ENCODE data around the gene COL19A1.
"Not testable (repeated sequence)": the region's sequence is repeated elsewhere in the genome, so short reads cannot be mapped to it uniquely, and the experiment has no call there.

The COL19A1 gene

DNA sequence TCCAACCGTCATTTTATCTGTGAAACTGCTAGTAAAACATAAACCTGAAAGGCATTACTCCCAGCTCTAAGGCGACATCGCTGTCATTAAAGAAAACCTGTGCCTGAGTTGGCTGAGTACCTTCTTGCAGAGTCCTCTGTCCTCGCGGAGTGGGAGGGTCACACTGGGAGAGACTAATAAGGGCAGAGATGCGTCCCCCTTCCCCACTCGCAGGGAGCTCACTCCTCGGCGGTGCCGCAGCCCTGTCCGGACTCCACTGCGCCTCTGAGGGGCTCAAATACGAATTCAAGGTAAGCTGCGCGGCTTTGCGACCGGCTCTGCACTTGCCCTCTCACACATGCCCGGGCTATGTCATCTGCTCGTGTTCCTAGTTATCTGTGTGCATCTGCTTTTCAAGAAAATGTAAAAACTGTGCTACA, at the start of gene COL19A1:
Gene COL19A1, plus strand, starts transcription at position 206 of the 419 bp plus-strand sequence. CDS start 13,012 bp downstream, outside the sequence.
- DNase-seq (ENCODE audit: low read depth): peak; percentile 7

DNA sequence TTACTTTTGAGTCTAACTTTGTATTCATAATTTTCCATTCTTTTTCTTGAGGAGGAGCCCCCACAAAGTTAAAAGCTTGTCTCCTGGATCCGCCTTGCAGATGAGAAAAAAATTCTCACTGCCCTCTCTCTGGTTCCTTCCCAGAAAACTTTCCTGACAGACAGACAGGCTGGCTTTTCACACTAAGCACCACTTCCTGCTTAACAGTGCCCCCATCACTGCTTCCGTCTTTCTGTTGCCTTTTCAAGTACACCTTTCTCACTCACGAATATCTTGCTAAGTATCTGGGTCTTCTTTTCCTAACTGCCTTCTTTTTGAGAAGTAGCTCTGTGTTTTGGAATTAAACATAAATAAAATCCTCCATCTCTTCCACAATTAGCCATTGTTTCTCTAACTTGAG, 49.8 kb upstream of the COL19A1 start:
- DNase-seq (ENCODE audit: low read depth): no peak

DNA sequence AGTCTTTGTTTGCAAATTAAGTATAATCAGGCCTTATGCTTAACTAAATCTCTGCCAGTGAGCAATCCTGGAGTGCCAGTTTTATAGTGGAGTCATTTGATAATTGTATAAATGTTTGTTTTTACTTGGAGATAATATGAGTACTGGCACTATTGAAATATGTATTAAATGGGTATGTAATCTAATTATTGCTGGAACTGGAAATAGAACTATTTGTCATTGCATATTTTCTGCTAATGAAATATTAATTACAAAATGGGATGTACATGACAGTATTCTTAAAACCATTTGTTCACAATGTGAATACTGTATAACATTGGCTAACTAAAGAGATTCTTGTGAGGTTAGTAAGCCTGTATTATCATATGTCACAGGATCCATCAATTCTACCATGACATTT, 49.0 kb upstream of the COL19A1 start:
- DNase-seq (ENCODE audit: low read depth): no peak

DNA sequence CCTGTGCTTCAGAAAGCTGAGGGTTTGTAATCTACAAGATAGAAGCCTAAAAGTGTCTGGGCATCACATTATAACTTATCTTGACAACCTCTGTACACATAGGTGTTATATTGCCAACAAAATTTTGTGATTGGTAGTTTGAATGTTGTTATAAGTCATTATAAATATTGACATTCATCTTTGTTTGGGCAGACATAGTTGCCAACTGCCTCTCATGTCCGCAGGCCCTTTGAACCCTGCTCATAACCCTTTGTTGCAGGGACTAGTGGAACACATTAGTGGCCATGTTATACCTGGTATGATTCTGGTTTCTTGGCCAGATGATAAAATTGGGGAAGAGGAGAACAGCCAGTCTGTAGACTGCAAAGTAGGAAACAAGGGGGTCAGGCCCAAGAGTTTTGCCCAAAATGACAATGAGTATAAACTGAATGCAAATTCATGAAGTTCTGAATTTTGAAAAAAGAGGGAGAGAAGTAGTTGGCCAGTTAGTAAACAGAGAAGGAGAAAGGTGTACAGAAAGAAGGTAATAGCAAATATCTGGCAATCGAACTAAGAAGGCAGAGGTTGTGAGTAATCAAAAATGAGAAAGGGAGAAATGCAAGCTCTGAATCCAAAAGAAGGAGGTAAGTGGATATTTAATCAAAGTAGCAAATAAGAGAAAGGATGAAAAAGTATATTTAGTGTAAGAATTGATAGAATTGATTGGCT, 48.0 kb upstream of the COL19A1 start:
- no peak for DNase-seq (ENCODE audit: low read depth)

DNA sequence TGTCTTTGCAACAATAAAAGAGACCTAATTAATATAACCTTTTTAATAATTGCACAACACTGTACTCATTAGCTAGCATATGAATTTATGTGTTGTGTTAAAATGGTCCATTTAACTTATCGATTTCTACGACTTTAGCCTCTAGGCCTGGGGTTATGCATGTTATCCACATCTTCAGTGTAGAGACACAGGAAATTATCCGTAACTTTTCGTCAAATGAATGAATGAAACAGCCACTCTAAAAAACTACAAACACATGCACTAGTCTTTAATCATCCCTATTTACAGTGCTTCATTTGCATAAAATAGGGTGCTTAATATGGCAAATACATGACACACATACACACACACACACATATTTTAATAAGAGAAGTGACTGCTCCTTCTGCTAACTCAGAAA, 47.2 kb upstream of the COL19A1 start:
- DNase-seq (ENCODE audit: low read depth): no peak

DNA sequence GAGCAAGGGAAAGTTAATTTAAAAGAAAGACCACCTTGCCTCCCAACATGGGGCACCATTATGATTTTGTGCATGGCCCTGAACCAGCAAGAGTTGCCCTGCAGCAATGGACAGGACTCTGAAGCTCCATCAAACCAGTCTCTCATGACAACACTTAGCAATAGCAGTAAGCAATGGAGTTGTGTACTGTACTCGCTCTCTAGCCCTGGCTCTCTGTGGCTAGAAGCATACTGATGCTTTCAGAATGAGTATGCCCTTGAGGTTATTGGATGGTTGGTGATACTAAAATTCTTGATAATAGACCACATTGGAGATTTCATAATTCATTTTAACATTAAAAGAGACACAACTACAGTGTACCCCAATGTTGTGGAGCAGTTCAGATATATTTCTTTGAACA, 46.3 kb upstream of the COL19A1 start:
- DNase-seq (ENCODE audit: low read depth): no peak

DNA sequence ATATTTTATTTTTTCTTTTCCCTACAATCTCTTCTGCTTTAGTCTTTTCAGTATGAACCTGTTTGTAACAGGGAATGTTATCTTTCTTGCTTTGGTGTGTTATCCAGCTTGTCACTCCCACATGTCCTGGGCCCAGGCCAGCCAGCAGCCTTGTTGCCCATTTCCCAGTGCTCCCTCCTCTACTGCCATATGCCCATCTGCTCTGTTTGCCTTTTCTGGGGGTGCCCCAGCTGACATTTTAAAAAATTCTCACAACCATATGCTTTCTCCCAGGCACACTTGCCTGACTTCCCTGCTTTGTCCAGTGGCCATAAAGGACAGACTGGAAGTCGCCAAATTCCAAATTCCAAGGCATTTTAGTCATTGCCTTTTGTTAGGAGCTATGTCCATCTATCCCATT, 45.9 kb upstream of the COL19A1 start:
- no peak for DNase-seq (ENCODE audit: low read depth)

DNA sequence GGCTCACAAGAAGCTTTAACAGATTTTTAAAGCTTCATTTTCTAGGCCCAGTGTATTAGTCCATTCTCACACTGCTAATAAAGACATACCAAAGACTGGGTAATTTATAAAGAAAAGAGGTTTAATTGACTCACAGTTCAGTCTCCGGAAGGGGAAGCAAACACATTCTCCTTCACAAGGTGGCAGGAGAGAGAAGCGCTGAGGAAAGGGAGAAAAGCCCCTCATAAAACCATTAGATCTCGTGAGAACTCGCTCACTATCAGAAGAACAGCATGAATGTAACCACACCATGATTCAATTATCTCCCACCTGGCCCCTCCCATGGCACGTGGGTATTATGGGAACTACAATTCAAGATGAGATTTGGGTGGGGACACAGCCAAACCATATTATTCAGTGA, 42.0 kb upstream of the COL19A1 start:
- DNase-seq (ENCODE audit: low read depth): not testable (repeated sequence)

DNA sequence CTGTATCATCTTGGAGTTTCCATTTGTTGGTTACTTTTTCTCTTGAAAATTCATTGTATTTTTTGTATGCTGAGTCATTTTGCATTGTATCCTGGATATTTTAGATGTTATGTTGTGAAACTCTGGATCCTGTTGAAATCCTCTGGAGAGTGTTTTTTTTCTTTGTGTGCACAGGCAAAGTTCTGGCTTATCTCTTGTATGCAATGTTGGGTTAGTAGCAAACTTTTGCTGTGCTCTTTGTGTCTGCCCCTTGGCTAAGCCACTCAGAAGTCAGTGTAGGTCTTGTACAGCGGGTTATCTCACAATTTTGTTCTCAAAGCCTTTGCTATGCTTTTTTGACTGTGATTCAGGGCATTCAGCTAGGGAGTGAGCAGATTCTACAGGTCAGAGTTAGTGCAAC, 40.5 kb upstream of the COL19A1 start:
- no peak for DNase-seq (ENCODE audit: low read depth)

DNA sequence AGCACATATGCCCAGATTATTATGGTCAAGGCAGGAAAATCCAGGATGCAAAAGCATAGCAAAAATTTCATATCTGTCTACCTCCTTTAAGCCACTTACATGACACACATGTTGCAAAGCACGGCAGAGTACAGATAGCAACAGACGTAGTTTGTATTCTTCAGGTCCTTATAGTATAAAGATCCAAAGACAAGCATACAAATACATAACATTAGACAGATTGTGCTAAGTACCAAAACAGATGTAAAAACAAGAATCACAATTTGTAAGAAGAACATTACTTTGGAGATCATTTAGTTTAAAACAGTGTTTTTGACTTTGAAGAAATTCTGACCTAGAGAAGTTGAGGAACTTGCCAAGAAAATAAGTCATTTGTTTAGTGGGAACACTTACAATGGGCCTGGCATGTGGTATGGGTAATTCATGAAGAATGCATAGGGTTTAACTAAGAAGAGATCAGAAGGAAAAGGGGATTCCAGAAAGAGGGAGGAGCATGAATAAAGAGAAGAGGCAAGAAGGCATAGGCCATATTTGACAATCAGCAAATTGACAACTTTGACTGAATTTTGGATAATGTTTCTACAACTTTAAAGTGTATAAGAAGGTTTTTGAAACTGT, 39.0 kb upstream of the COL19A1 start:
- DNase-seq (ENCODE audit: low read depth): no peak

DNA sequence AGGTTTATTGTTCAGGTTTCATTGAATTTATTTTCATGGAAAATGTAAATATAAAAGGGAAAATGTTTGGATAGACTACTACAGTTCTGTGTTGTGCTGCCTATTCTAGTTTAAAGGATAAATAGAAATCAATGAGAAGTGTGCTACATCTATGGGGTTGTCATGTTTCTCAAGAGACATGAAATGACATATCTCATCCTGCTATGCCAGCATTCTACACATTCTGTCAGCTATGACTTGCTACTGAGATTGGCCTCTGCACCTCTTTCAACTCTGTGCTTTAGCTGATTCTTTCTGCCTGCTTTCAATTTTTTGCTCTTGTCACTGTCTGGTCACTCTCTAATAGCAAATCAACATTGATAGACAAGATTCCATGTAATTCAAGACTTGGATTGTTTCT, 33.8 kb upstream of the COL19A1 start:
- no peak for DNase-seq (ENCODE audit: low read depth)

DNA sequence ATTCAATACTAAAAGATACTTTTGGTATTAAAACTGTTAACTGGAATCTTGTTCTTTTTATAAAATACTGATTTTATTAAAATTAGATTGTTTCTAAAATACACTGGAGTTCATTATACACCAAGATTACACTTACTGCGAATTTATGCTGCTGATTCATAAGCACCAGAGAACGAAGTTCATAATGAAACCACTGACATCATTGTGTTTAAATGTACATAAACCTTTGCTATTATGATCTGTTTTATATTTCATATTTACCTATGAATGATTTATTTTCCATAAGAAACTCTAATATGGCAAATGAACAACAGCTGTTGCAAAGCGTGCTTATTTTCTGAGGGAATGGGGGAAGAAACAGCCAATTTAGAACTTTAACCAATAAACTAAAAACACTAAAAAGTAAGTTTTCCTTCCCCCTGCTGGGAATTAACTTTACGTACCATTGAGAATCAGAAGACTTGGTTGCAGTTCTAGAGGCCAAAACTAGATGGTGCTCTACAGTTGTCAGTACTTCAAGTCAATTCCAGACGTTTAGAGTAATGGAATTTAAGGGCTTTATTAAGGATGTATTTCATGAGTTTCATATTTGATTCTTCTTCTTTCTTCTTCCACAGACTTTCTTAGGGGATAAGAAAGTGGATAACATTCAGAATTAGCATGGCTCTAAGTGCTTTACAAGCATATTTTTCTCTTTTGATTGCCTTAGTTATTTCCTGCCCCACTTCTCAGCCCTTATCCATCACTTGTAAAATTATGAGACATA, 30.8 kb upstream of the COL19A1 start:
- DNase-seq (ENCODE audit: low read depth): no peak

DNA sequence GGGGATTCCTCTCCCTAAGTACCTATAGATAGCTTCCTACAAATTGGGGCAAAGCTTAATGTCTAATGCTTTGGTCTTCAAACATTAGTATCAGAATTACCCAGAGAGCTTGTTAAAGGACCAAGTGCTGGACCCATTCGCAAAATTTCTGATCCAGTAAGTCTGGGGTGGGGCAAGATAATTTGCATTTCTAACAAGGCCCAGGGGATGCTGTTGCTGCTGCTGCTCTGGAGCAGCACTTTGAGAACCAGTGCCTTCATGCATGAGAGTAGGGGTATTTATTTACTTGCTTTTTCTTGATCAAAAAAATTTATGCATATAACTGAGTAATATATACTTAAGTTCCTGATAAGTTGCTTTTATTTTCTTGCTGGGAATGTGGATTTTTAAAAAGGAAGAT, 24.5 kb upstream of the COL19A1 start:
- no peak for DNase-seq (ENCODE audit: low read depth)

DNA sequence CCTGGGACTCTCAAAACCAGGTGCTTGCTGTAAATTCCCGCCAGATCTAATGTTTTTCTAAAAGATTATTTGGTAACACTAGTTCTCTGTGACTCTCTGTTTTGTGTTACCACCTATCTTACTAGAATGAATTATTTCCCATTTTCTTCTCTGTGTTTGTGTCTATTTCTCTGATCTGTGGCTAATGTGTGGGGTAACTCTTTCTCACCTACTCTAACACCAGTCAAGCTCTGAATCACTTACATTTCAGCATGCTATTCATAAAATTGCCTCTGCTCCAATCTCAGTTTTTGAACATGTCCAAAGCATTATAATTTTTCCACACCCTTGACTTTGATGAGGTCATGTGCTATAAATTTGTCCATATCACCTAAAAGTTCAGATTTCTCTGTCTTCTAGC, 23.2 kb upstream of the COL19A1 start:
- no peak for DNase-seq (ENCODE audit: low read depth)

DNA sequence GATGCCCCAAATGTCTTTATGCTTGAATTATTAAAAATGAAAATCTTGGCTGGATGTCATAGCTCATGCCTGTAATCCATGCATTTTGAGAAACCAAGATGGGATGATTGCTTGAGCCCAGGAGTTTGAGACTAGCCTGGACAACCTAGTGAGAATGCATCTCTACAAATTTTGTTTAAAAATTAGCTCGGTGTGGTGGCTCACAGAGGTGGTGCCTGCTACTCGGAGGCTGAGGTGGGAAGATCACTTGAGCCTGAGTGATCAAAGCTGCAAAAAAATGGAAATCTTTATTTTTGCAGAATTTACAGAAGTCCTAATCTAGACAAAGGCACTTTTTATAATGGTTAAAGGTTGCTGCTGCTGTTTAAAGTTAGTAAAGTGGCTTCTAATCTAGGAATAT, 20.0 kb upstream of the COL19A1 start:
- no peak for DNase-seq (ENCODE audit: low read depth)

DNA sequence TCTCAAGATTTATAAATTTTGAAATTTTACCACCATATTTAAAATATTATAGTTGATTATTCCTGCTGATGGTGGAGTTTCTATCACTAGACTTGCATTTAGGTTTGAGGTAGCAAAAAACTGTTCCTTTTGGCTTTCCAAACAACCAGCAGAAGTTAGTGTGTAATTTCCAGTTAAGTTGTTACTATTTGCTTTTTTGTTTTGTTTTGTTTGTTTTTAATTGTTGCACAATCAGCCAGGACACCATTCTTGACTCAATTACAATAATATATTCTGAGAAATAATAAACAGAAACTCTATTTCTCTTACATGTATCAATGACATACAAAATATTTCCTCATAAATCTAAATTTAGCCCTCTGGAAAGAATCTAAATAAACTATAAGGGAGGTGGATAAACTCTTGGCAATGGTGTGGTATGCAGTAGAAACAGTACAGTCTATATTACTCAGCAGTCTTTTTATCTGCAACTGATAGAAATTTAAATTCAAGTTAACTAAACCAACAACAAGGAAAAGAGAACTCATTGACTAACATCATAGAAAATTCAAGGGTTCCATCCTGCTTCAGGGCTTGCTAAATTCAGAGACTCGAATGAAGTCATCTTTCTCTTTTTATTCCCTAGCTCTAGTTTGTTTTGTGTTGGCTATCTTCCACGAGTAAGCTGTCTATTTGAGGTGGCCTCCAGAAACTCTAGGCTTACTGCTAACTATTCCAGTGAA, 19.4 kb upstream of the COL19A1 start:
- DNase-seq (ENCODE audit: low read depth): no peak

DNA sequence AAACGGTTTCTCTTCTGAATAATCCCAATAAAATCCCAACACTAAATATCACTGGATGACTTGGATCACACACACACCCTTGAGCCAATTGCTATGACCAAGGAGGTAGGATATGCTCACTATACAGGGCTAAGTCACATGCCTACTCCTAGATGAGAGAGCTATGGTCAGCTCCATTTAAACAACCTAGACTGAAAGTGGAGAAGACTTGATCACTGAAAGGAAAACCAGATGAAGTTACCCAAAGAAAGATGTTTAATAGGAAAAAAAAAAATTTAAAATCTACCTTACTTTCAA, 18.9 kb upstream of the COL19A1 start:
- no peak for DNase-seq (ENCODE audit: low read depth)

DNA sequence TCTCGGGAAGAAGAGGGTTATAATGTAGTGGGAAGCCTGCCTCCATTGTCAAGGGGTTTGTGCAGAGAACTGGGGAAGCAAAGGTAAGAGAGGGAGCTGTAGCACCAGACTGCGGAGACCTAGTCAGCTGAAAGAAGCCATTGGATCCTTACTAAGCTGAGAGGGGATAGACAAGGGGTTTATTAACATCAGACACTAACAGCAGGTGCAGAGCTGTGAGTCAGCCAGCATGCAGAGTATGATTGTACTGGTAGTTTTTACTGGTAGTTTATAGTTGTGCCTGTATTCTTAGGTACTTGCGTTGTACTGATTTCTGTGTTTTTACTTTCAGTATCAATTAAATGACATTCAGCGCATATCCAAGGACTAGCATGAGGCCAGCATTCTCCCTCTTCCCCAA, 17.8 kb upstream of the COL19A1 start:
- DNase-seq (ENCODE audit: low read depth): no peak

DNA sequence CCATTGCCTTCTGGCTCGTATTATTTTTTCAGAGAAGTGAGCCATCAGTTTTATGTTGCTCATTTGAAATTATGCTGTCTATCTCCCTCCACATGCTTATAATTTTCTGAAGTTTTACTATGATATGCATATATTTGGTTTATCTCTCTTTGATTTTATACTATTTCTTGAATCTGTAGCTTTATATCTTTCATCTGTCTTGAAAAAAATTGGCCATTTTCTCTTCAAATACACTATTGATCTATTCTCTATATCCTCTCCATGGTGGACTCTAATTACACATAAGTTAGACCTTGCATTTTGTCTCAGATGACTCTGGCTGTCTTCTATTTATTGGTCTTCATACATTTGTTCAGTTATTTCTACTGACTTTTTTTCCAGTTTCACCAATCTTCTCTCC, 13.7 kb upstream of the COL19A1 start:
- DNase-seq (ENCODE audit: low read depth): no peak

DNA sequence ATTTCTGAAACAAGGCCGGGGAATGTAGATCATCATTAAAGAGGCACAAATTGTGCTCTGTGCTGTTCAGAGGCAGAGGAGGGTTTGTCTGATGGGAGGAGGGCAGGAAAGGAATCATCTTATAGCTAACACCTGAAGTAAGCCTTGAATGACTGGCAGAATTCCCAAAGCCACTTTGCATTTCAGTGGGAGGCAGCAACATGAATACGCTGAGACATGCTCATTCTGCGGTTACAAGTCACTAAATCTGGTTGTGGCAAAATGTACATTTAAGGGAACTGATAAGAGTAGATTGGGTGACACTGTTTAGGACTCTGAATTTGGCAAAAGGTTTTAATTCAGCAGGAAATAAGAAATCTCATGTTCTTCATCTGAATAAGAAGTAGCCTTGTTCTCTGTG, 4.4 kb upstream of the COL19A1 start:
- DNase-seq (ENCODE audit: low read depth): no peak

DNA sequence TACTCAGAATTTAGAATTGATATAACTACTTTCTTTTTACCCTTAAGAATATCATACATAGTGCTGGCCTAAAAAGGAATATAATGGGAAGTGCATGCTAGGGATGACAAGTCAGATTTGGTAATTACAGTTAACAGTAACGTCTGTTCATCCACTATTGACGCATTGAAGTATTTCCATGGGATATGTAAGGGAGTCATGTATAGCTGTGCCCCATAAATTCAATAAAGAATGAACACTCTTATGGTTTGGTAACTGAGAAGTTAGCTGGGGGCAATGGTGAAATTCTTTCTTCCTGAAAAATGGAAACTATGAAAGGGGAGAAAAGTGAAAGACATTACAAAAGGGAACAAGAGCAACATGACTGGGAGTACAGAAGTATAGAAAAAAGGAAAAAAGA, 2.6 kb upstream of the COL19A1 start:
- DNase-seq (ENCODE audit: low read depth): no peak

DNA sequence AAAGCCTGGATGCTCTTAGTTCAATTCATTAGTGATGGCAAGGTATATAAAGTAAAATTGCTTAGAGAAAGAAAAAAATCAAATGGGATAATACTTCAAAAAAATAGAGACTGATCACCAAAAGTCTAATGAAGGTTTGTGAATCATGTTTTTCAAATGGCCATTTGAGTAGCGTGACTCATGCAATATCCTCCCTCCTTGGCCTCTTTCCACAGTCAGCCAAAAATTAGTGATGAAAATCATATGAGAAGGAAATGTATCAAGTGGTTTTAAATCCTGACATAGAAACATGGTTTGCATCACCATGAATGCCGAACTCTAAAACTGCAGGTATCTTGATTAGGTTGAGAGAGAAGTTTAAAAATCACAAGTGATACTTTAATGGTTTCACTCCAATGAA, 1.2 kb upstream of the COL19A1 start:
- DNase-seq (ENCODE audit: low read depth): no peak
